ENCODE measurements around the gene STARD3.

Gene STARD3

DNA sequence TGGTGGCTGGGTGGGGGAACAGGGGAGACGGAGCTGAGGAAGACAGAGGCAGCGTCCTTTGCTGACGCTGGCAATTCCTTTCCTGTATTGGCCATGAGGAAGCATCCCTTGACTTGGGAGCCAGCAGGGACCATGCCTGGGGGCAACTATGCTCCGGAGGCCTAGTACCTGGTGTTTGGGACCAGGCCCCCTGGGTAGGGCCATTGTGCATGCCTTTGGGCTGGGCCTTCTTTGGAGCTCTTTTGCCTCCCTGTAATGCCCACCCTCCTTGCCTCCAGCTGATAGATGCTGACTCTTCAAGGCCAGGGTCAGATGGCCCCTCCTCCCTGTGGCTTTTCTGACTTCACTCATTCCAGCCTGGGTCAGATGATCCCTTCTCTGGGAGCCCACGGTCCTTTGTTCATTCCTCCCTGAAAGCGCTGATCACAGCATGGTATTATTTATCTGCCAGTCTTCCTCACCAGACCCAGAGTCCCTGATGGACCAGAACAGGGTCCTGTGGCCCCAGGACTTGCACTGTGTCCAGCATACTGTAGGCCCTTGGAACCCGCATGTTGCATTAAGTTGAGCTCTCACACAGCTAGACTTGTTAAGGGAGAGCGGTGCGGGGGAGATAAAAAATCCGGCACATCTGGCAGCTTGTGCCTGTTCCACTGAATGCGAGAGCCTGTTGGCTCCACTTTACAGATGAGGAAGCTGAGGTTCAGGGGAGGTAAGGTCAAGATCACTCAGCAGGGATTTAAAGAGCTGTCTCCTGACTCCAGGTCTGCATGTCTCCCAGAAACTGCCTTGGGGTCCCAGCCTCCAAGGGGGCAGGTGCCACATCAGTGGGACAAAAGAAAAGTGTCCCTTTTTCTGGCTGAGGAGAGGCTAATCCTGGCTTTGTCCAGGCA, 2.9 kb downstream of the STARD3 start:
- H3K18ac ChIP-seq (ENCODE audit: low read length), result no peak overlapping the region

GRCh38 chr17:39640591-39641031, 3.7 kb downstream of the STARD3 start:
- no peak overlapping the region for H3K4me2 ChIP-seq (ENCODE audit: insufficient read depth, low read length, poor library complexity, severe bottlenecking)
- H2AFZ ChIP-seq (ENCODE audit: low read length), result no peak overlapping the region
- no peak overlapping the region for H2BK120ac ChIP-seq (ENCODE audit: low read depth, low read length)
- H3K23ac ChIP-seq (ENCODE audit: low read depth, low read length, poor library complexity), result no peak overlapping the region
- no peak overlapping the region for H3K9ac ChIP-seq (ENCODE audit: low read depth, low read length, poor library complexity)
- H3K9me3 ChIP-seq (replicated peaks in 1 of 2; ENCODE audit: control insufficient read depth in 2 of 2, insufficient read depth in 1 of 2, low read depth in 1 of 2, low read length in 2 of 2), result no peaks in the 10 kb centered on the region
- no peak overlapping the region for H3K27ac ChIP-seq (replicated peaks; ENCODE audit: low read length)
- H3K4ac ChIP-seq (ENCODE audit: low read length), result no peak overlapping the region
- no peaks in the 10 kb centered on the region for H3K27me3 ChIP-seq (ENCODE audit: control insufficient read depth in 3 of 3, insufficient read depth in 3 of 3, low read depth in 1 of 3, low read length in 3 of 3)
- H3K14ac ChIP-seq (ENCODE audit: low read length), result no peak overlapping the region
- H2AK5ac ChIP-seq (ENCODE audit: low read depth, low read length), result no peak overlapping the region
- no peaks in the 10 kb centered on the region for H3K36me3 ChIP-seq (replicated peaks in 1 of 2; ENCODE audit: control insufficient read depth in 2 of 2, insufficient read depth in 2 of 2, low read length in 2 of 2)
- peaks cover 15 to 28% of the 10 kb centered on the region in 2 donors for H3K4me1 ChIP-seq (ENCODE audit: control insufficient read depth in 2 of 2, insufficient read depth in 1 of 2, low read depth in 1 of 2, low read length in 2 of 2)
- H3K18ac ChIP-seq (ENCODE audit: low read length), result no peak overlapping the region
- no peak overlapping the region for H4K8ac ChIP-seq (ENCODE audit: low read depth, low read length)
- H4K91ac ChIP-seq (ENCODE audit: low read depth, low read length, poor library complexity), result no peak overlapping the region
- no CpG with 5 or more reads among the region's 4 CpGs for WGBS, 2 donors (ENCODE audit: extremely low coverage in 2 of 2, insufficient read length in 2 of 2, insufficient replicate concordance in 1 of 2)
- H3K79me1 ChIP-seq (ENCODE audit: low read depth, low read length), result peaks cover 15% of the 10 kb centered on the region
- H2BK15ac ChIP-seq (ENCODE audit: low read length), result no peak overlapping the region
- no peak for DNase-seq (ENCODE audit: low spot score)
- no peak overlapping the region for H2BK12ac ChIP-seq (ENCODE audit: low read length)
- H3K4me3 ChIP-seq (ENCODE audit: low read length in 2 of 2), result no peak overlapping the region
- no peak overlapping the region for H2BK5ac ChIP-seq (ENCODE audit: low read length)

More for the DNA sequence above, 2.9 kb downstream of the STARD3 start:
- no peak overlapping the region for H3K4me2 ChIP-seq (ENCODE audit: insufficient read depth, low read length, poor library complexity, severe bottlenecking)
- no peak overlapping the region for H3K27ac ChIP-seq (replicated peaks; ENCODE audit: low read length)
- no peaks in the 10 kb centered on the region for H3K36me3 ChIP-seq (replicated peaks in 1 of 2; ENCODE audit: control insufficient read depth in 2 of 2, insufficient read depth in 2 of 2, low read length in 2 of 2)
- no CpG with 5 or more reads among the region's 11 CpGs for WGBS, 2 donors (ENCODE audit: extremely low coverage in 2 of 2, insufficient read length in 2 of 2, insufficient replicate concordance in 1 of 2)
- no peak overlapping the region for H3K4me3 ChIP-seq (ENCODE audit: low read length in 2 of 2)
- peak overlapping the region; percentile 31 for H2BK5ac ChIP-seq (ENCODE audit: low read length)
- no peak overlapping the region for H3K23ac ChIP-seq (ENCODE audit: low read depth, low read length, poor library complexity)
- no peak overlapping the region for H4K91ac ChIP-seq (ENCODE audit: low read depth, low read length, poor library complexity)
- H2BK12ac ChIP-seq (ENCODE audit: low read length), result no peak overlapping the region
- H3K9me3 ChIP-seq (replicated peaks in 1 of 2; ENCODE audit: control insufficient read depth in 2 of 2, insufficient read depth in 1 of 2, low read depth in 1 of 2, low read length in 2 of 2), result no peaks in the 10 kb centered on the region
- no peak overlapping the region for H2BK15ac ChIP-seq (ENCODE audit: low read length)
- H4K8ac ChIP-seq (ENCODE audit: low read depth, low read length), result no peak overlapping the region
- no peak for DNase-seq (ENCODE audit: low spot score)
- H2BK120ac ChIP-seq (ENCODE audit: low read depth, low read length), result no peak overlapping the region
- H2AK5ac ChIP-seq (ENCODE audit: low read depth, low read length), result no peak overlapping the region
- no peak overlapping the region for H3K9ac ChIP-seq (ENCODE audit: low read depth, low read length, poor library complexity)
- H3K4me1 ChIP-seq (ENCODE audit: control insufficient read depth in 2 of 2, insufficient read depth in 1 of 2, low read depth in 1 of 2, low read length in 2 of 2), result peaks cover 12 to 25% of the 10 kb centered on the region in 2 donors
- no peak overlapping the region for H3K4ac ChIP-seq (ENCODE audit: low read length)
- H3K14ac ChIP-seq (ENCODE audit: low read length), result no peak overlapping the region
- peaks cover 13% of the 10 kb centered on the region for H3K79me1 ChIP-seq (ENCODE audit: low read depth, low read length)
- H3K27me3 ChIP-seq (ENCODE audit: control insufficient read depth in 3 of 3, insufficient read depth in 3 of 3, low read depth in 1 of 3, low read length in 3 of 3), result no peaks in the 10 kb centered on the region
- H2AFZ ChIP-seq (ENCODE audit: low read length), result no peak overlapping the region

GRCh38 chr17:39641097-39641496, 4.2 kb downstream of the STARD3 start:
- Histone ChIP-seq H3K79me1 (ENCODE audit: low read depth, low read length) (peaks cover 15% of the 10 kb centered on the region), H3K36me3 (replicated peaks in 1 of 2; ENCODE audit: control insufficient read depth in 2 of 2, insufficient read depth in 2 of 2, low read length in 2 of 2) (no peaks in the 10 kb centered on the region), H4K8ac (ENCODE audit: low read depth, low read length) (no peak overlapping the region), H3K27ac (replicated peaks; ENCODE audit: low read length) (no peak overlapping the region), H2BK12ac (ENCODE audit: low read length) (no peak overlapping the region), H2AK5ac (ENCODE audit: low read depth, low read length) (no peak overlapping the region), H3K23ac (ENCODE audit: low read depth, low read length, poor library complexity) (no peak overlapping the region), H3K4ac (ENCODE audit: low read length) (no peak overlapping the region), H4K91ac (ENCODE audit: low read depth, low read length, poor library complexity) (no peak overlapping the region), H3K9ac (ENCODE audit: low read depth, low read length, poor library complexity) (no peak overlapping the region), H3K14ac (ENCODE audit: low read length) (no peak overlapping the region), H3K27me3 (ENCODE audit: control insufficient read depth in 3 of 3, insufficient read depth in 3 of 3, low read depth in 1 of 3, low read length in 3 of 3) (no peaks in the 10 kb centered on the region), H2BK5ac (ENCODE audit: low read length) (no peak overlapping the region), H3K18ac (ENCODE audit: low read length) (no peak overlapping the region), H3K4me2 (ENCODE audit: insufficient read depth, low read length, poor library complexity, severe bottlenecking) (no peak overlapping the region), H2BK120ac (ENCODE audit: low read depth, low read length) (no peak overlapping the region), H2BK15ac (ENCODE audit: low read length) (no peak overlapping the region), H3K9me3 (replicated peaks in 1 of 2; ENCODE audit: control insufficient read depth in 2 of 2, insufficient read depth in 1 of 2, low read depth in 1 of 2, low read length in 2 of 2) (no peaks in the 10 kb centered on the region), H3K4me1 (ENCODE audit: control insufficient read depth in 2 of 2, insufficient read depth in 1 of 2, low read depth in 1 of 2, low read length in 2 of 2) (peaks cover 15 to 28% of the 10 kb centered on the region in 2 donors), H2AFZ (ENCODE audit: low read length) (no peak overlapping the region), H3K4me3 (ENCODE audit: low read length in 2 of 2) (no peak overlapping the region)
- no CpG with 5 or more reads among the region's 4 CpGs for WGBS, 2 donors (ENCODE audit: extremely low coverage in 2 of 2, insufficient read length in 2 of 2, insufficient replicate concordance in 1 of 2)
- no peak for DNase-seq (ENCODE audit: low spot score)

- peak overlapping the region; percentile 13 for H3K4ac ChIP-seq (ENCODE audit: low read length)
- no peaks in the 10 kb centered on the region for H3K36me3 ChIP-seq (replicated peaks in 1 of 2; ENCODE audit: control insufficient read depth in 2 of 2, insufficient read depth in 2 of 2, low read length in 2 of 2)
- H2AFZ ChIP-seq (ENCODE audit: low read length), result no peak overlapping the region
- no peak overlapping the region for H4K91ac ChIP-seq (ENCODE audit: low read depth, low read length, poor library complexity)
- H4K8ac ChIP-seq (ENCODE audit: low read depth, low read length), result no peak overlapping the region
- no peak overlapping the region for H3K14ac ChIP-seq (ENCODE audit: low read length)
- no peak for DNase-seq (ENCODE audit: low spot score)
- no peak overlapping the region for H2AK5ac ChIP-seq (ENCODE audit: low read depth, low read length)
- no peaks in the 10 kb centered on the region for H3K9me3 ChIP-seq (replicated peaks in 1 of 2; ENCODE audit: control insufficient read depth in 2 of 2, insufficient read depth in 1 of 2, low read depth in 1 of 2, low read length in 2 of 2)
- no peak overlapping the region for H2BK120ac ChIP-seq (ENCODE audit: low read depth, low read length)
- peaks cover 9 to 23% of the 10 kb centered on the region in 2 donors for H3K4me1 ChIP-seq (ENCODE audit: control insufficient read depth in 2 of 2, insufficient read depth in 1 of 2, low read depth in 1 of 2, low read length in 2 of 2)
- no CpG with 5 or more reads among the region's 7 CpGs for WGBS, 2 donors (ENCODE audit: extremely low coverage in 2 of 2, insufficient read length in 2 of 2, insufficient replicate concordance in 1 of 2)
- no peak overlapping the region for H3K4me2 ChIP-seq (ENCODE audit: insufficient read depth, low read length, poor library complexity, severe bottlenecking)
- H2BK5ac ChIP-seq (ENCODE audit: low read length), result no peak overlapping the region
- H2BK12ac ChIP-seq (ENCODE audit: low read length), result no peak overlapping the region
- H2BK15ac ChIP-seq (ENCODE audit: low read length), result no peak overlapping the region
- no peak overlapping the region for H3K4me3 ChIP-seq (ENCODE audit: low read length in 2 of 2)
- no peak overlapping the region for H3K9ac ChIP-seq (ENCODE audit: low read depth, low read length, poor library complexity)
- no peak overlapping the region for H3K23ac ChIP-seq (ENCODE audit: low read depth, low read length, poor library complexity)
- no peak overlapping the region for H3K27ac ChIP-seq (replicated peaks; ENCODE audit: low read length)
- no peaks in the 10 kb centered on the region for H3K27me3 ChIP-seq (ENCODE audit: control insufficient read depth in 3 of 3, insufficient read depth in 3 of 3, low read depth in 1 of 3, low read length in 3 of 3)
- no peak overlapping the region for H3K18ac ChIP-seq (ENCODE audit: low read length)
- peaks cover 15% of the 10 kb centered on the region for H3K79me1 ChIP-seq (ENCODE audit: low read depth, low read length)
These were observed 4.9 kb downstream of the STARD3 start for GRCh38 chr17:39641883-39642282.

Data from neuronal stem cell (in vitro differentiated cells).